Liver (tissue), 9 donors: ENCODE data around the gene TIPRL. TPM values are rescaled to one million over a fixed set of nuclear protein-coding genes. Genes with fewer than 3 reads are reported as not detected.
"Not testable (repeated sequence)": the region's sequence is repeated elsewhere in the genome, so short reads cannot be mapped to it uniquely, and the experiment has no call there.

ENCODE experiments used
- DNase-seq: peaks from one replicate; pipeline ENCODE4 v3.0.0-alpha.2; 2017; ENCODE audit warnings: low spot score
- H3K27ac ChIP-seq, 2 donors: one replicate each; pipeline ENCODE4 v1.7.0; 2013; ENCODE audit warnings: inconsistent platforms in 2 of 2, low read length in 2 of 2, control low read depth in 1 of 2, low read depth in 1 of 2, mild to moderate bottlenecking in 1 of 2
- H3K27me3 ChIP-seq, 4 donors: one replicate each; pipeline versions ENCODE4 v1.6.1 to v1.7.0; 2013; ENCODE audit warnings: low read length in 3 of 4, inconsistent platforms in 1 of 4, mild to moderate bottlenecking in 1 of 4, moderate library complexity in 1 of 4; ENCODE audit not compliant: control insufficient read depth in 4 of 4, insufficient read depth in 4 of 4
- H3K36me3 ChIP-seq, 4 donors: one replicate each; pipeline versions ENCODE4 v1.6.1 to v1.7.0; 2013; ENCODE audit warnings: low read length in 3 of 4, mild to moderate bottlenecking in 3 of 4, low read depth in 1 of 4, moderate library complexity in 1 of 4; ENCODE audit not compliant: control insufficient read depth in 4 of 4, insufficient read depth in 3 of 4
- H3K4me1 ChIP-seq, 4 donors: one replicate each; pipeline versions ENCODE4 v1.6.1 to v1.7.0; 2013; ENCODE audit warnings: low read length in 3 of 4, mild to moderate bottlenecking in 3 of 4, moderate library complexity in 1 of 4; ENCODE audit not compliant: control insufficient read depth in 4 of 4, insufficient read depth in 4 of 4
- H3K4me3 ChIP-seq, 3 donors: one replicate each; pipeline versions ENCODE4 v1.6.1 to v1.7.0; 2013; ENCODE audit warnings: low read length in 3 of 3, control low read depth in 1 of 3, low read depth in 1 of 3, mild to moderate bottlenecking in 1 of 3
- H3K9ac ChIP-seq, 2 donors: one replicate each; pipeline ENCODE4 v1.7.0; 2013; ENCODE audit warnings: low read length in 2 of 2, mild to moderate bottlenecking in 2 of 2, moderate library complexity in 2 of 2, control low read depth in 1 of 2, low read depth in 1 of 2
- H3K9me3 ChIP-seq, 4 donors: one replicate each; pipeline versions ENCODE4 v1.6.1 to v1.7.0; 2013; ENCODE audit warnings: low read length in 3 of 4; ENCODE audit not compliant: control insufficient read depth in 4 of 4
- FOXA2 ChIP-seq: IDR thresholded peaks from 2 replicates; pipeline ENCODE4 v1.6.1; 2016; ENCODE audit warnings: antibody characterized with exemption
- HNF4A ChIP-seq, 2 donors: conservative IDR thresholded peaks; 2 replicates each; pipeline ENCODE4 v1.6.1; 2016; ENCODE audit warnings: antibody characterized with exemption in 2 of 2, mild to moderate bottlenecking in 2 of 2
- RAD21 ChIP-seq, 2 donors: IDR thresholded peaks; 2 replicates each; pipeline ENCODE4 v1.6.1; 2016; ENCODE audit warnings: antibody characterized with exemption in 2 of 2, mild to moderate bottlenecking in 2 of 2
- SP1 ChIP-seq: IDR thresholded peaks from 2 replicates; pipeline ENCODE4 v1.6.1; 2018; ENCODE audit warnings: antibody characterized with exemption, mild to moderate bottlenecking
- WGBS: extraction: QIAGEN DNeasy Blood & Tissue Kit; methylation state at CpG from one replicate; pipeline ENCODE4 v1.1.7; 2013; 5-methylcytosine and 5-hydroxymethylcytosine counted together
- polyA plus RNA-seq, 2 donors: library from polyadenylated mRNA; stranded (reverse) in 1 of 2; unstranded in 1 of 2; fragments of 200-250 nt in 1 of 2; fragments of >200 nt in 1 of 2; fragmentation: Nextera tagmentation in 1 of 2; extraction: Ambion mirVana in 1 of 2; gene quantifications; one replicate each; pipeline versions ENCODE4 v1.2.1 to v1.2.3, GENCODE V29; 2013 to 2015
- total RNA-seq, 2 donors: library from RNA; depleted of rRNA; stranded (reverse); fragments of >200 nt; gene quantifications; one replicate each; pipeline ENCODE4 v1.2.3, GENCODE V29; 2014
- TF ChIP-seq, protein P1 (sequence below): fragments of 150-350 bp; IDR thresholded peaks from 2 replicates; pipeline ENCODE4 v1.5.1; 2017; ENCODE audit warnings: improper control_type of control experiment, low read depth, low read length; ENCODE audit not compliant: missing input control
- TF ChIP-seq, protein P2 (sequence below): IDR thresholded peaks from 2 replicates; pipeline ENCODE4 v1.6.1; 2016; ENCODE audit warnings: antibody characterized with exemption, mild to moderate bottlenecking
- donor health status: healthy.
- donor health status: healthy.
- donor health status: healthy.
- donor health status: healthy.
- donor health status: healthy.

TIPRL gene
- total and polyA plus RNA-seq, 4 donors, result 11.2 to 20.0 (median 13.0) TPM

DNA sequence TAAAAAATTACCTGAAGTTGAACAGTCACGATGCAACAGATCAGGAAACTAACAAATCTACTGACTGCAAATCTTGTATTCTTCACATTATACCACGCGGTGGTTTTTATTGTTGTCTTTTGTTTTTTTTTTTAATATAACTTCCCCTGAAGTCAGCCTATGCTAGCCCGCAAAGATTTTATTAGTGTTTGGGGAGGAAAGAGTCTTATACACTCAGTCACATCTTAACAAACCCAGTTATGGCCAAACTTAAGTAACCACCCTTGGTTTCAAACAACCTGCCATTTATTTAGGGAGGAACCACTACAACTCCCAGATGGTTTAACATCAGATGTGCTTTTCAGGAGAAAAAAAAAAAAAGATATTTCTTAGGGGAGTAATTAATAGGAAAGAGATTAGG lies 26.8 kb upstream of the TIPRL start:
- H3K27me3 ChIP-seq, result no peaks in the 10 kb centered on the region
- H3K36me3 ChIP-seq, result no peaks in the 10 kb centered on the region
- TF ChIP-seq, protein P1, sequence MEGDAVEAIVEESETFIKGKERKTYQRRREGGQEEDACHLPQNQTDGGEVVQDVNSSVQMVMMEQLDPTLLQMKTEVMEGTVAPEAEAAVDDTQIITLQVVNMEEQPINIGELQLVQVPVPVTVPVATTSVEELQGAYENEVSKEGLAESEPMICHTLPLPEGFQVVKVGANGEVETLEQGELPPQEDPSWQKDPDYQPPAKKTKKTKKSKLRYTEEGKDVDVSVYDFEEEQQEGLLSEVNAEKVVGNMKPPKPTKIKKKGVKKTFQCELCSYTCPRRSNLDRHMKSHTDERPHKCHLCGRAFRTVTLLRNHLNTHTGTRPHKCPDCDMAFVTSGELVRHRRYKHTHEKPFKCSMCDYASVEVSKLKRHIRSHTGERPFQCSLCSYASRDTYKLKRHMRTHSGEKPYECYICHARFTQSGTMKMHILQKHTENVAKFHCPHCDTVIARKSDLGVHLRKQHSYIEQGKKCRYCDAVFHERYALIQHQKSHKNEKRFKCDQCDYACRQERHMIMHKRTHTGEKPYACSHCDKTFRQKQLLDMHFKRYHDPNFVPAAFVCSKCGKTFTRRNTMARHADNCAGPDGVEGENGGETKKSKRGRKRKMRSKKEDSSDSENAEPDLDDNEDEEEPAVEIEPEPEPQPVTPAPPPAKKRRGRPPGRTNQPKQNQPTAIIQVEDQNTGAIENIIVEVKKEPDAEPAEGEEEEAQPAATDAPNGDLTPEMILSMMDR, result no peak
- TF ChIP-seq RAD21 (IDR thresholded peaks at IDR 0.05), result no peak
- TF ChIP-seq, protein P2, sequence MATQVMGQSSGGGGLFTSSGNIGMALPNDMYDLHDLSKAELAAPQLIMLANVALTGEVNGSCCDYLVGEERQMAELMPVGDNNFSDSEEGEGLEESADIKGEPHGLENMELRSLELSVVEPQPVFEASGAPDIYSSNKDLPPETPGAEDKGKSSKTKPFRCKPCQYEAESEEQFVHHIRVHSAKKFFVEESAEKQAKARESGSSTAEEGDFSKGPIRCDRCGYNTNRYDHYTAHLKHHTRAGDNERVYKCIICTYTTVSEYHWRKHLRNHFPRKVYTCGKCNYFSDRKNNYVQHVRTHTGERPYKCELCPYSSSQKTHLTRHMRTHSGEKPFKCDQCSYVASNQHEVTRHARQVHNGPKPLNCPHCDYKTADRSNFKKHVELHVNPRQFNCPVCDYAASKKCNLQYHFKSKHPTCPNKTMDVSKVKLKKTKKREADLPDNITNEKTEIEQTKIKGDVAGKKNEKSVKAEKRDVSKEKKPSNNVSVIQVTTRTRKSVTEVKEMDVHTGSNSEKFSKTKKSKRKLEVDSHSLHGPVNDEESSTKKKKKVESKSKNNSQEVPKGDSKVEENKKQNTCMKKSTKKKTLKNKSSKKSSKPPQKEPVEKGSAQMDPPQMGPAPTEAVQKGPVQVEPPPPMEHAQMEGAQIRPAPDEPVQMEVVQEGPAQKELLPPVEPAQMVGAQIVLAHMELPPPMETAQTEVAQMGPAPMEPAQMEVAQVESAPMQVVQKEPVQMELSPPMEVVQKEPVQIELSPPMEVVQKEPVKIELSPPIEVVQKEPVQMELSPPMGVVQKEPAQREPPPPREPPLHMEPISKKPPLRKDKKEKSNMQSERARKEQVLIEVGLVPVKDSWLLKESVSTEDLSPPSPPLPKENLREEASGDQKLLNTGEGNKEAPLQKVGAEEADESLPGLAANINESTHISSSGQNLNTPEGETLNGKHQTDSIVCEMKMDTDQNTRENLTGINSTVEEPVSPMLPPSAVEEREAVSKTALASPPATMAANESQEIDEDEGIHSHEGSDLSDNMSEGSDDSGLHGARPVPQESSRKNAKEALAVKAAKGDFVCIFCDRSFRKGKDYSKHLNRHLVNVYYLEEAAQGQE, result no peak
- H3K4me3 ChIP-seq, result no peak overlapping the region
- 88% methylated on average over 4 of the region's 4 CpGs for WGBS
- H3K4me1 ChIP-seq, result no peaks in the 10 kb centered on the region
- no peak overlapping the region for H3K9ac ChIP-seq
- DNase-seq, result no peak
- no peak overlapping the region for H3K27ac ChIP-seq
- H3K9me3 ChIP-seq, result peaks cover 0 to 3% (median 1%) of the 10 kb centered on the region in 4 donors

DNA sequence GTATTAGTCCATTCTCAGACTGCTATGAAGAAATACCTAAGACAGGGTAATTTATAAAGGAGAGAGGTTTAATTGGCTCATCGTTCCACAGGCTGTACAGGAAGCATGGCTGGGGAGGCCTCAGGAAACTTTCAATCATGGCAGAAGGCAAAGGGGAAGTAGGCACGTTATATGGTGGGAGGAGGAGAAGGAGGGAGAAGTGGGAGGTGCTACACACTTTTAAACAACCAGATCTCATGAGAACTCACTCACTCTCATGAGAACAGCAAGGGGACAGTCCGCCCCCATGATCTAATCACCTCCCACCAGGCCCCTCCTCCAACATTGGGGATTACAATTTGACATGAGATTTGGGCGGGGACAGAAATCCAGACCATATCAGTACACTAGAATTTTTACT lies 24.1 kb upstream of the TIPRL start:
- H3K9ac ChIP-seq, H3K27me3 ChIP-seq, DNase-seq, H3K27ac ChIP-seq, H3K4me1 ChIP-seq, H3K36me3 ChIP-seq, H3K4me3 ChIP-seq: not testable (repeated sequence)
- WGBS, result 67% methylated on average over 4 of the region's 4 CpGs
- peaks cover 0 to 11% (median 4%) of the 10 kb centered on the region in 4 donors for H3K9me3 ChIP-seq

DNA sequence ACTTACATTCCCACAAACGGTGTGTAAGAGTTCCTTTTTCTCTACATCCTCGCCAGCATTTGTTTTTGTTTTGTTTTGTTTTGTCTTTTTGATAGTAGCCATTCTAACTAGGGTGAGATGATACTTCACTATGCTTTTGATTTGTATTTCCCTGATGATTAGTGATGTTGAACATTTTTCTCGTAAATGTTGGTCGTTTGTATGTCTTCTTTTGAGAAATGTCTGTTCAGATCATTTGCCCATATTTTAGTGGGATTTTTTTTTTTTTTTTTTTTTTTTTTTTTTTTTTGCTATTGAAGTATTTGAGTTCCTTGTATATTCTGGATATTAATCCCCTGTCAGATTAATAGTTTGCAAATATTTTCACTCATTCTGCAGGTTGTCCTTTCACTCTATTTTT lies 22.9 kb upstream of the TIPRL start:
- H3K9ac ChIP-seq, result no peak overlapping the region
- no peaks in the 10 kb centered on the region for H3K4me1 ChIP-seq
- WGBS, result 72% methylated on average over 4 of the region's 4 CpGs
- no peaks in the 10 kb centered on the region for H3K27me3 ChIP-seq
- H3K4me3 ChIP-seq, result no peak overlapping the region
- peaks cover 0 to 11% (median 5%) of the 10 kb centered on the region in 4 donors for H3K9me3 ChIP-seq
- H3K36me3 ChIP-seq, result no peaks in the 10 kb centered on the region
- no peak overlapping the region for H3K27ac ChIP-seq
- TF ChIP-seq, protein P2, result no peak
- TF ChIP-seq HNF4A (conservative IDR thresholded peaks at IDR 0.05) (no peak), SP1 (no peak), FOXA2 (no peak)
- no peak for DNase-seq
